Measurements from ENCODE around the gene LCLAT1.

DNA sequence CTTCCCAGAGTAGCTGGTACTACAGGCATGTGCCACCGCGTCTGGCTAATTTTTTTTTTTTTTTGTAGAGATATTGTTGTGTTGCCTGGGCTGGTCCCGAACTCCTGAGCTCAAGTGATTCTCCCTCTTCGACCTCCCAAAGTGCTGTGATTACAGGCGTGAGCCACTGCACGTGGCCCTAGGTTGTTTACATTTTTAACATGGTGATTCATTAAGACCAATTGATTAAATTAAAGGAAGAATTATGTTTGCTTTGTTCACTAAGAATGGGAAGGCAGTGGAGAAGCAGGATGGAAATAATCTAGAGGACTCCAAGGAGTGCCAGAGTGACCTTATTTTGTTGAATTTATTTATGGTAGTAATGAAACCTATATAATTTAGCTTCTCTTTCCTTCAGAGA is 7.5 kb downstream of the LCLAT1 start:
- TF ChIP-seq YY1 (IDR thresholded peaks at IDR 0.05) (no peak), CTCF (IDR thresholded peaks at IDR 0.05; ENCODE audit: low read depth, low read length, missing input control) (no peak)
- TF ChIP-seq, protein P1, sequence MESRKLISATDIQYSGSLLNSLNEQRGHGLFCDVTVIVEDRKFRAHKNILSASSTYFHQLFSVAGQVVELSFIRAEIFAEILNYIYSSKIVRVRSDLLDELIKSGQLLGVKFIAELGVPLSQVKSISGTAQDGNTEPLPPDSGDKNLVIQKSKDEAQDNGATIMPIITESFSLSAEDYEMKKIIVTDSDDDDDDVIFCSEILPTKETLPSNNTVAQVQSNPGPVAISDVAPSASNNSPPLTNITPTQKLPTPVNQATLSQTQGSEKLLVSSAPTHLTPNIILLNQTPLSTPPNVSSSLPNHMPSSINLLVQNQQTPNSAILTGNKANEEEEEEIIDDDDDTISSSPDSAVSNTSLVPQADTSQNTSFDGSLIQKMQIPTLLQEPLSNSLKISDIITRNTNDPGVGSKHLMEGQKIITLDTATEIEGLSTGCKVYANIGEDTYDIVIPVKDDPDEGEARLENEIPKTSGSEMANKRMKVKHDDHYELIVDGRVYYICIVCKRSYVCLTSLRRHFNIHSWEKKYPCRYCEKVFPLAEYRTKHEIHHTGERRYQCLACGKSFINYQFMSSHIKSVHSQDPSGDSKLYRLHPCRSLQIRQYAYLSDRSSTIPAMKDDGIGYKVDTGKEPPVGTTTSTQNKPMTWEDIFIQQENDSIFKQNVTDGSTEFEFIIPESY (IDR thresholded peaks at IDR 0.05): no peak
- TF ChIP-seq, protein P2, sequence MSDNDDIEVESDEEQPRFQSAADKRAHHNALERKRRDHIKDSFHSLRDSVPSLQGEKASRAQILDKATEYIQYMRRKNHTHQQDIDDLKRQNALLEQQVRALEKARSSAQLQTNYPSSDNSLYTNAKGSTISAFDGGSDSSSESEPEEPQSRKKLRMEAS (IDR thresholded peaks at IDR 0.05): no peak
